GM23338 (cell line): ENCODE data around the gene CCDC97. TPM values are rescaled to one million over a fixed set of nuclear protein-coding genes. Genes with fewer than 3 reads are reported as not detected.
"Not testable (repeated sequence)": the region's sequence is repeated elsewhere in the genome, so short reads cannot be mapped to it uniquely, and the experiment has no call there.

Source experiments
- ATAC-seq: fragments of 200-7000 bp; cut with Tn5 transposase; 3 replicates; pipeline ENCODE4 v1.9.1; 2020
- DNase-seq: peaks from one replicate; pipeline ENCODE4 v3.0.0-alpha.2; 2015; ENCODE audit warnings: low spot score
- H2AFZ ChIP-seq: fragments of 200-600 bp; sonication (generic); 2 replicates; pipeline ENCODE4 v1.8.0; 2016; ENCODE audit warnings: antibody characterized with exemption, mild to moderate bottlenecking, moderate library complexity
- H3F3A ChIP-seq: fragments of 200-600 bp; sonication (generic); replicated peaks from 2 replicates; pipeline ENCODE4 v1.8.0; 2017; ENCODE audit warnings: antibody characterized with exemption, mixed run types, low read depth
- H3K27ac ChIP-seq: fragments of 200-600 bp; sonication (generic); 2 replicates; pipeline ENCODE4 v1.6.1; 2016; ENCODE audit warnings: low read depth
- H3K27me3 ChIP-seq: fragments of 200-600 bp; sonication (generic); 2 replicates; pipeline ENCODE4 v1.8.0; 2016; ENCODE audit warnings: mild to moderate bottlenecking, mixed run types, moderate library complexity; ENCODE audit not compliant: insufficient read depth
- H3K36me3 ChIP-seq: fragments of 200-600 bp; sonication (generic); 2 replicates; pipeline ENCODE4 v1.8.0; 2016; ENCODE audit warnings: mild to moderate bottlenecking; ENCODE audit not compliant: insufficient read depth
- H3K4me1 ChIP-seq: fragments of 200-600 bp; sonication (generic); 2 replicates; pipeline ENCODE4 v1.8.0; 2016; ENCODE audit warnings: mild to moderate bottlenecking, moderate library complexity; ENCODE audit not compliant: insufficient read depth
- H3K4me2 ChIP-seq: fragments of 200-600 bp; sonication (generic); 2 replicates; pipeline ENCODE4 v1.7.1; 2017; ENCODE audit warnings: mixed run types
- H3K4me3 ChIP-seq: fragments of 200-600 bp; sonication (generic); 2 replicates; pipeline ENCODE4 v1.6.1; 2016; ENCODE audit warnings: mixed run types
- H3K79me2 ChIP-seq: fragments of 200-600 bp; sonication (generic); replicated peaks from 2 replicates; pipeline ENCODE4 v1.8.0; 2017; ENCODE audit warnings: mild to moderate bottlenecking; ENCODE audit not compliant: insufficient read depth
- H3K9me2 ChIP-seq: fragments of 200-600 bp; sonication (generic); 2 replicates; pipeline ENCODE4 v1.8.0; 2017; ENCODE audit not compliant: insufficient read depth
- H4K20me1 ChIP-seq: fragments of 200-600 bp; sonication (generic); replicated peaks from 2 replicates; pipeline ENCODE4 v1.8.0; 2017; ENCODE audit warnings: mild to moderate bottlenecking; ENCODE audit not compliant: insufficient read depth
- H3K27ac Mint-ChIP-seq: 2 replicates; pipeline ENCODE4 v1.8.0; 2020; ENCODE audit warnings: inconsistent platforms, mild to moderate bottlenecking, moderate library complexity, mixed read lengths
- H3K27me3 Mint-ChIP-seq: 3 replicates; pipeline ENCODE4 v1.8.0; 2022; ENCODE audit warnings: low read depth, mild to moderate bottlenecking, moderate library complexity, mixed read lengths, inconsistent platforms; ENCODE audit not compliant: insufficient read depth, poor library complexity
- H3K36me3 Mint-ChIP-seq: 3 replicates; pipeline ENCODE4 v1.8.0; 2021; ENCODE audit warnings: low read depth, mild to moderate bottlenecking, inconsistent platforms, moderate library complexity, mixed read lengths
- H3K4me1 Mint-ChIP-seq: 3 replicates; pipeline ENCODE4 v1.8.0; 2020; ENCODE audit warnings: mild to moderate bottlenecking, inconsistent platforms, mixed read lengths
- H3K4me3 Mint-ChIP-seq: 3 replicates; pipeline ENCODE4 v1.8.0; 2021; ENCODE audit warnings: moderate library complexity, mild to moderate bottlenecking, inconsistent platforms, mixed read lengths
- H3K9me3 Mint-ChIP-seq: 3 replicates; pipeline ENCODE4 v1.8.0; 2020; ENCODE audit warnings: moderate library complexity, mild to moderate bottlenecking, inconsistent platforms, mixed read lengths
- CTCF ChIP-seq, 2 experiments: fragments of 200-600 bp in 1 of 2; sonication (generic) in 1 of 2; conservative IDR thresholded peaks; 2 replicates each; pipeline versions ENCODE4 v1.5.1 to v1.6.1; 2016 to 2017; ENCODE audit warnings: antibody characterized with exemption in 2 of 2, low read depth in 2 of 2, mild to moderate bottlenecking in 2 of 2, moderate library complexity in 1 of 2
- NANOG ChIP-seq: IDR thresholded peaks from 2 replicates; pipeline ENCODE4 v1.6.1; 2016; ENCODE audit warnings: antibody characterized with exemption, borderline replicate concordance
- STAT1 ChIP-seq: IDR thresholded peaks from one replicate; pipeline ENCODE4 v1.6.1; 2016; ENCODE audit warnings: antibody characterized with exemption; ENCODE audit not compliant: unreplicated experiment
- ZNF114 ChIP-seq: fragments of 250-450 bp; sonication (Bioruptor Pico); IDR thresholded peaks from 2 replicates; pipeline ENCODE4 v1.5.0; 2020; ENCODE audit warnings: mild to moderate bottlenecking, moderate library complexity
- ZNF331 ChIP-seq: fragments of 250-450 bp; sonication (Bioruptor Pico); IDR thresholded peaks from 2 replicates; pipeline ENCODE4 v1.5.0; 2020; ENCODE audit warnings: low read depth, mild to moderate bottlenecking, moderate library complexity
- ZNF462 ChIP-seq: fragments of 250-450 bp; sonication (Bioruptor Pico); IDR thresholded peaks from 2 replicates; pipeline ENCODE4 v1.5.0; 2020; ENCODE audit warnings: mild to moderate bottlenecking, moderate library complexity
- polyA plus RNA-seq: library from polyadenylated mRNA; unstranded; fragments of >200 nt; fragmentation: Nextera tagmentation; extraction: Ambion mirVana; gene quantifications from 2 replicates; pipeline ENCODE4 v1.2.1, GENCODE V29; 2016
- total RNA-seq: library from RNA; depleted of rRNA; stranded (reverse); fragments of >200 nt; shearing (Covaris generic); gene quantifications from 2 replicates; pipeline ENCODE4 v1.2.3, GENCODE V29; 2014

CCDC97 gene
- total and polyA plus RNA-seq, 2 experiments from 2014 or later: 8.0 to 11.0 TPM

- TF ChIP-seq ZNF462 (CRISPR knock-in tag) (no peak), NANOG (no peak), ZNF114 (CRISPR knock-in tag) (no peak), ZNF331 (CRISPR knock-in tag) (no peak), CTCF (conservative IDR thresholded peaks at IDR 0.05; ENCODE audit: low read depth in 2 of 2) (no peak), STAT1 (no peak)
Observed at GRCh38 chr19:41369769-41370168, 59.8 kb downstream of the CCDC97 start (continued).

DNA sequence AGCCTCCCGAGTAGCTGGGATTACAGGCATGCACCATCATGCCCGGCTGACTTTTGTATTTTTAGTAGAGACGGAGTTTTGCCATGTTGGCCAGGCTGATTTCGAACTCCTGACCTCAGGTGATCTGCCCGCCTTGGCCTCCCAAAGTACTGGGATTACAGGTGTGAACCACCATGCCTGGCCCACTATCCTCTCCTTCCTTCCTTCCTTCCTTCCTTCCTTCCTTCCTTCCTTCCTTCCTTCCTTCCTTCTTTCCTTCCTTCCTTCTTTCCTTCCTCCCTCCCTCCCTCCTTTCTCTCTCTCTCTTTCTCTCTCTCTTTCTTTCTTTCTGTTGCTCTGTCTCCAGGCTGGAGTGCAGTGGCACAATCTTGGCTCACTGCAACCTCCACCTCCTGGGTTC is 61.1 kb downstream of the CCDC97 start:
- not testable (repeated sequence) for ATAC-seq

More for the DNA sequence above, 61.1 kb downstream of the CCDC97 start:
- not testable (repeated sequence) for H3K27me3 ChIP-seq, H4K20me1 ChIP-seq, H3K4me3 ChIP-seq, H3K4me1 ChIP-seq, H3K4me1 Mint-ChIP-seq, H3K4me2 ChIP-seq, H3K36me3 ChIP-seq, H3K27ac ChIP-seq, DNase-seq, H3F3A ChIP-seq, H3K36me3 Mint-ChIP-seq, H3K79me2 ChIP-seq, H3K4me3 Mint-ChIP-seq, H3K9me2 ChIP-seq, H3K9me3 Mint-ChIP-seq, H3K27ac Mint-ChIP-seq, H2AFZ ChIP-seq
- H3K27me3 Mint-ChIP-seq: peaks cover 11% of the 10 kb centered on the region
